K562 (cell line): ENCODE measurements around the gene FAM217B. TPM values are rescaled to one million over a fixed set of nuclear protein-coding genes. Genes with fewer than 3 reads are reported as not detected.

ENCODE experiments used
- AFF4 ChIP-seq: sonication (generic); formaldehyde crosslinking; IDR thresholded peaks from 2 replicates; pipeline ENCODE4 v1.8.0; 2023; ENCODE audit warnings: mild to moderate bottlenecking, missing genetic modification reagents
- ARID2 ChIP-seq: fragments of 450-650 bp; IDR thresholded peaks from 2 replicates; pipeline ENCODE4 v1.6.1; 2017; ENCODE audit warnings: antibody characterized with exemption, mild to moderate bottlenecking
- BRF2 ChIP-seq: IDR thresholded peaks from 3 replicates; pipeline ENCODE4 v1.6.1; 2011; ENCODE audit warnings: borderline replicate concordance, mild to moderate bottlenecking; ENCODE audit not compliant: insufficient read length, insufficient read depth
- JUN ChIP-seq, 2 experiments: sonication (generic) in 1 of 2; formaldehyde crosslinking in 1 of 2; IDR thresholded peaks; 2 replicates each; pipeline versions ENCODE4 v1.6.1 to v1.8.0; 2012 to 2022; ENCODE audit warnings: borderline replicate concordance in 2 of 2, mild to moderate bottlenecking in 2 of 2, improper control_type of control experiment in 1 of 2, low read depth in 1 of 2, low read length in 1 of 2, missing genetic modification reagents in 1 of 2
- KHSRP ChIP-seq: fragments of 450-650 bp; IDR thresholded peaks from 2 replicates; pipeline ENCODE4 v1.6.1; 2017
- NR2C2 ChIP-seq, 2 experiments: fragments of 200-800 bp in 1 of 2; sonication (Bioruptor generic) in 1 of 2; sonication (generic) in 1 of 2; formaldehyde crosslinking in 1 of 2; IDR thresholded peaks; 2 replicates each; pipeline versions ENCODE4 v1.6.1 to v1.8.0; 2016 to 2022; ENCODE audit warnings: mild to moderate bottlenecking in 1 of 2, missing compliant biosample characterization in 1 of 2, missing genetic modification characterization in 1 of 2, missing genetic modification reagents in 1 of 2
- RREB1 ChIP-seq: fragments of 250-450 bp; sonication (Bioruptor Pico); IDR thresholded peaks from 2 replicates; pipeline ENCODE4 v1.4.0; 2020
- TFAM ChIP-seq: fragments of 250-450 bp; sonication (Bioruptor Pico); conservative IDR thresholded peaks from 2 replicates; pipeline ENCODE4 v1.5.0; 2021; ENCODE audit warnings: mild to moderate bottlenecking, moderate library complexity
- ZNF609 ChIP-seq: sonication (generic); formaldehyde crosslinking; IDR thresholded peaks from 2 replicates; pipeline ENCODE4 v1.8.1; 2023; ENCODE audit warnings: missing genetic modification reagents, mild to moderate bottlenecking, borderline replicate concordance
- polyA plus RNA-seq, 8 experiments: library from polyadenylated mRNA; depleted of rRNA in 4 of 8; stranded (reverse) in 5 of 8; unstranded in 3 of 8; fragments of >200 nt; fragmentation: Nextera tagmentation in 2 of 8; fragmentation: Illumina TruSeq in 1 of 8; extraction: Ambion mirVana in 2 of 8; extraction: Trizol in 1 of 8; gene quantifications; 2 replicates each; pipeline versions ENCODE4 v1.2.1 to v1.2.3, GENCODE V29; 2011 to 2014; ENCODE audit warnings: inconsistent platforms in 1 of 8, missing spikeins in 1 of 8
- total RNA-seq, 7 experiments: library from RNA; depleted of rRNA in 6 of 7; stranded (reverse); fragments of >200 nt in 6 of 7; fragmentation: Illumina TruSeq in 2 of 7; extraction: Trizol in 2 of 7; gene quantifications; 2 replicates each; pipeline versions ENCODE4 v1.2.1 to v1.2.3, GENCODE V29; 2011 to 2021; ENCODE audit warnings: low replicate concordance in 1 of 7

FAM217B gene
- total and polyA plus RNA-seq, 9 of the 15 experiments (the other 6 are each of a cell fraction or from before 2014, with no cell fraction given) = 4.8 to 11.4 (median 6.9) TPM

GRCh38 chr20:59933849-59934585 is 6.2 kb upstream of the FAM217B start (continued):
- TF ChIP-seq RREB1 (no peak), NR2C2 (CRISPR knock-in tag; IDR thresholded peaks at IDR 0.05) (no peak), NR2C2 (tag; IDR thresholded peaks at IDR 0.05) (no peak), ZNF609 (CRISPR knock-in tag) (0 out of 2 replicates have a peak, but pooled peaks have one; percentile 30), ARID2 (no peak), JUN (IDR thresholded peaks at IDR 0.05; ENCODE audit: borderline replicate concordance, low read depth, low read length) (no peak), JUN (CRISPR knock-in tag; IDR thresholded peaks at IDR 0.05; ENCODE audit: borderline replicate concordance) (no peak), KHSRP (no peak), BRF2 (no peak), TFAM (CRISPR knock-in tag) (no peak), AFF4 (0 out of 2 replicates have a peak, but pooled peaks have one; percentile 43)
